ENCODE results near the gene GPC1. TPM values are rescaled to one million over a fixed set of nuclear protein-coding genes. Genes with fewer than 3 reads are reported as not detected.

The GPC1 gene
- total and polyA plus RNA-seq, 2 of the 13 experiments (the other 11 are each of a cell fraction or from before 2014, with no cell fraction given): 4.0 to 5.5 TPM

GRCh38 chr2:240503848-240504247 is 68.4 kb downstream of the GPC1 start:
- Histone ChIP-seq H3K9me3 (ENCODE audit: low read length) (no peaks in the 10 kb centered on the region), H3K36me3 (replicated peaks in 1 of 2; ENCODE audit: control insufficient read depth in 1 of 2, insufficient read depth in 2 of 2, low read length in 2 of 2) (peaks cover 12 to 17% of the 10 kb centered on the region in 2 experiments; a peak in 4 of 5 replicates), H3K9ac (ENCODE audit: insufficient read depth, low read depth, low read length) (no peak overlapping the region), H3K4me2 (ENCODE audit: low read depth, low read length) (no peak overlapping the region), H3K79me2 (ENCODE audit: insufficient read depth, low read length) (no peaks in the 10 kb centered on the region), H3K27me3 (ENCODE audit: control insufficient read depth in 1 of 2, insufficient read depth in 2 of 2, low read length in 2 of 2) (no peaks in the 10 kb centered on the region), H3K4me1 (ENCODE audit: insufficient read depth, low read length) (no peaks in the 10 kb centered on the region), H3K27ac (ENCODE audit: extremely low read length, insufficient read depth, low read length) (no peak overlapping the region), H2AFZ (ENCODE audit: low read length) (no peak overlapping the region), H4K20me1 (ENCODE audit: insufficient read depth, low read length) (no peaks in the 10 kb centered on the region), H3K4me3 (replicated peaks in 1 of 3; ENCODE audit: insufficient read depth in 1 of 3, low read depth in 2 of 3, low read length in 3 of 3) (no peak overlapping the region)
- in situ Hi-C loops (cut with HindIII; ENCODE audit: extremely low pct_ligation_motif_present, low pct_unique_long_range_greater_than_20kb): no loop called here
- 95% methylated on average over 7 of the region's 7 CpGs for WGBS (ENCODE audit: low lambda C conversion rate)
- CTCF ChIA-PET (ENCODE audit: low intra/inter-chr PET ratio, low total read pairs): no interaction called here
- FAIRE-seq (no peak), ATAC-seq (no peak), DNase-seq (ENCODE audit: low spot score) (no peak)
- intact Hi-C loops (cut with micrococcal nuclease; ENCODE audit: unreplicated experiment): no loop called here
- POLR2A ChIA-PET: no interaction called here
- TF ChIP-seq SALL2 (CRISPR knock-in tag; IDR thresholded peaks at IDR 0.05) (no peak), ZNF225 (CRISPR knock-in tag; IDR thresholded peaks at IDR 0.05) (no peak), NPAS2 (CRISPR knock-in tag; IDR thresholded peaks at IDR 0.05; ENCODE audit: borderline replicate concordance) (no peak), RARG (CRISPR knock-in tag; IDR thresholded peaks at IDR 0.05; ENCODE audit: low read depth) (no peak), ZNF33B (CRISPR knock-in tag; IDR thresholded peaks at IDR 0.05) (no peak), E2F5 (CRISPR knock-in tag; conservative IDR thresholded peaks at IDR 0.05) (no peak), ZFP90 (CRISPR knock-in tag; IDR thresholded peaks at IDR 0.05; ENCODE audit: borderline replicate concordance) (no peak), ZNF7 (CRISPR knock-in tag; IDR thresholded peaks at IDR 0.05) (no peak), ZNF710 (CRISPR knock-in tag; IDR thresholded peaks at IDR 0.05; ENCODE audit: borderline replicate concordance) (no peak), MEIS1 (CRISPR knock-in tag; IDR thresholded peaks at IDR 0.05; ENCODE audit: borderline replicate concordance) (no peak), ZNF788 (CRISPR knock-in tag; IDR thresholded peaks at IDR 0.05; ENCODE audit: borderline replicate concordance) (no peak), MLLT10 (CRISPR knock-in tag; IDR thresholded peaks at IDR 0.05) (no peak), NFE2 (CRISPR knock-in tag; IDR thresholded peaks at IDR 0.05) (no peak), BHLHE40 (IDR thresholded peaks at IDR 0.05; ENCODE audit: low read length) (no peak)
- TF ChIP-seq, protein P1, sequence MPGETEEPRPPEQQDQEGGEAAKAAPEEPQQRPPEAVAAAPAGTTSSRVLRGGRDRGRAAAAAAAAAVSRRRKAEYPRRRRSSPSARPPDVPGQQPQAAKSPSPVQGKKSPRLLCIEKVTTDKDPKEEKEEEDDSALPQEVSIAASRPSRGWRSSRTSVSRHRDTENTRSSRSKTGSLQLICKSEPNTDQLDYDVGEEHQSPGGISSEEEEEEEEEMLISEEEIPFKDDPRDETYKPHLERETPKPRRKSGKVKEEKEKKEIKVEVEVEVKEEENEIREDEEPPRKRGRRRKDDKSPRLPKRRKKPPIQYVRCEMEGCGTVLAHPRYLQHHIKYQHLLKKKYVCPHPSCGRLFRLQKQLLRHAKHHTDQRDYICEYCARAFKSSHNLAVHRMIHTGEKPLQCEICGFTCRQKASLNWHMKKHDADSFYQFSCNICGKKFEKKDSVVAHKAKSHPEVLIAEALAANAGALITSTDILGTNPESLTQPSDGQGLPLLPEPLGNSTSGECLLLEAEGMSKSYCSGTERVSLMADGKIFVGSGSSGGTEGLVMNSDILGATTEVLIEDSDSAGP (CRISPR knock-in tag; IDR thresholded peaks at IDR 0.05; ENCODE audit: borderline replicate concordance): no peak
- no TSS peak for BruUV-seq (replicated peaks)
